ENCODE results near the gene CAPN1.
"Not testable (repeated sequence)": the region's sequence is repeated elsewhere in the genome, so short reads cannot be mapped to it uniquely, and the experiment has no call there.

CAPN1 gene

GRCh38 chr11:65141896-65142494 lies 39.7 kb upstream of the CAPN1 start:
- H3K27ac ChIP-seq (ENCODE audit: low read depth, low read length) = no peak overlapping the region
- H3K4me1 ChIP-seq (ENCODE audit: control insufficient read depth in 5 of 5, insufficient read depth in 5 of 5, low read length in 5 of 5) = no peaks in the 10 kb centered on the region
- no peak overlapping the region for H3K4me3 ChIP-seq (ENCODE audit: low read depth in 1 of 5, low read length in 5 of 5)
- peaks cover 0 to 3% (median 0%) of the 10 kb centered on the region in 5 donors for H3K27me3 ChIP-seq (ENCODE audit: control insufficient read depth in 5 of 5, insufficient read depth in 4 of 5, low read length in 5 of 5)
- H3K9me3 ChIP-seq (ENCODE audit: control insufficient read depth in 5 of 5, low read length in 5 of 5) = no peaks in the 10 kb centered on the region
- H3K36me3 ChIP-seq (ENCODE audit: control insufficient read depth in 5 of 5, insufficient read depth in 5 of 5, low read length in 5 of 5) = no peaks in the 10 kb centered on the region
- no peak overlapping the region for H3K9ac ChIP-seq (ENCODE audit: low read length in 5 of 5)

GRCh38 chr11:65147352-65148075 lies 34.2 kb upstream of the CAPN1 start:
- Histone ChIP-seq H3K9ac (ENCODE audit: low read length in 5 of 5) (no peak overlapping the region), H3K4me1 (ENCODE audit: control insufficient read depth in 5 of 5, insufficient read depth in 5 of 5, low read length in 5 of 5) (peaks cover 0 to 11% (median 8%) of the 10 kb centered on the region in 5 donors), H3K27me3 (ENCODE audit: control insufficient read depth in 5 of 5, insufficient read depth in 4 of 5, low read length in 5 of 5) (no peaks in the 10 kb centered on the region), H3K36me3 (ENCODE audit: control insufficient read depth in 5 of 5, insufficient read depth in 5 of 5, low read length in 5 of 5) (no peaks in the 10 kb centered on the region), H3K4me3 (ENCODE audit: low read depth in 1 of 5, low read length in 5 of 5) (no peak overlapping the region), H3K27ac (ENCODE audit: low read depth, low read length) (no peak overlapping the region), H3K9me3 (ENCODE audit: control insufficient read depth in 5 of 5, low read length in 5 of 5) (peaks cover 0 to 4% (median 0%) of the 10 kb centered on the region in 5 donors)

- H3K9me3 ChIP-seq (ENCODE audit: control insufficient read depth in 5 of 5, low read length in 5 of 5) = peaks cover 0 to 4% (median 0%) of the 10 kb centered on the region in 5 donors
- H3K27ac ChIP-seq (ENCODE audit: low read depth, low read length) = no peak overlapping the region
- H3K9ac ChIP-seq (ENCODE audit: low read length in 5 of 5) = no peak overlapping the region
- H3K36me3 ChIP-seq (ENCODE audit: control insufficient read depth in 5 of 5, insufficient read depth in 5 of 5, low read length in 5 of 5) = no peaks in the 10 kb centered on the region
- H3K4me3 ChIP-seq (ENCODE audit: low read depth in 1 of 5, low read length in 5 of 5) = no peak overlapping the region
- H3K4me1 ChIP-seq (ENCODE audit: control insufficient read depth in 5 of 5, insufficient read depth in 5 of 5, low read length in 5 of 5) = peaks cover 0 to 11% (median 8%) of the 10 kb centered on the region in 5 donors
- H3K27me3 ChIP-seq (ENCODE audit: control insufficient read depth in 5 of 5, insufficient read depth in 4 of 5, low read length in 5 of 5) = no peaks in the 10 kb centered on the region
Observed at GRCh38 chr11:65148657-65149056, 33.1 kb upstream of the CAPN1 start.

- H3K9me3 ChIP-seq (ENCODE audit: control insufficient read depth in 5 of 5, low read length in 5 of 5); H3K9ac ChIP-seq (ENCODE audit: low read length in 5 of 5); H3K27me3 ChIP-seq (ENCODE audit: control insufficient read depth in 5 of 5, insufficient read depth in 4 of 5, low read length in 5 of 5); H3K27ac ChIP-seq (ENCODE audit: low read depth, low read length); H3K36me3 ChIP-seq (ENCODE audit: control insufficient read depth in 5 of 5, insufficient read depth in 5 of 5, low read length in 5 of 5): not testable (repeated sequence)
- Histone ChIP-seq H3K4me1 (ENCODE audit: control insufficient read depth in 5 of 5, insufficient read depth in 5 of 5, low read length in 5 of 5) (peaks cover 0 to 11% (median 8%) of the 10 kb centered on the region in 5 donors), H3K4me3 (ENCODE audit: low read depth in 1 of 5, low read length in 5 of 5) (peak overlapping the region in 1 of 5 donors; percentile 22)
Observed at GRCh38 chr11:65150131-65150508, 31.6 kb upstream of the CAPN1 start.

- Histone ChIP-seq H3K4me1 (ENCODE audit: control insufficient read depth in 5 of 5, insufficient read depth in 5 of 5, low read length in 5 of 5) (peaks cover 0 to 11% (median 8%) of the 10 kb centered on the region in 5 donors), H3K27ac (ENCODE audit: low read depth, low read length) (no peak overlapping the region), H3K36me3 (ENCODE audit: control insufficient read depth in 5 of 5, insufficient read depth in 5 of 5, low read length in 5 of 5) (no peaks in the 10 kb centered on the region), H3K4me3 (ENCODE audit: low read depth in 1 of 5, low read length in 5 of 5) (peak overlapping the region in 1 of 5 donors; percentile 22), H3K9me3 (ENCODE audit: control insufficient read depth in 5 of 5, low read length in 5 of 5) (peaks cover 0 to 4% (median 0%) of the 10 kb centered on the region in 5 donors), H3K27me3 (ENCODE audit: control insufficient read depth in 5 of 5, insufficient read depth in 4 of 5, low read length in 5 of 5) (no peaks in the 10 kb centered on the region), H3K9ac (ENCODE audit: low read length in 5 of 5) (peak overlapping the region in 1 of 5 donors; percentile 18)
Observed at GRCh38 chr11:65150509-65151299, 31.0 kb upstream of the CAPN1 start.

GRCh38 chr11:65151331-65151899 lies 30.3 kb upstream of the CAPN1 start:
- Histone ChIP-seq H3K36me3 (ENCODE audit: control insufficient read depth in 5 of 5, insufficient read depth in 5 of 5, low read length in 5 of 5) (no peaks in the 10 kb centered on the region), H3K4me1 (ENCODE audit: control insufficient read depth in 5 of 5, insufficient read depth in 5 of 5, low read length in 5 of 5) (peaks cover 0 to 11% (median 8%) of the 10 kb centered on the region in 5 donors), H3K9me3 (ENCODE audit: control insufficient read depth in 5 of 5, low read length in 5 of 5) (peaks cover 0 to 4% (median 0%) of the 10 kb centered on the region in 5 donors), H3K27me3 (ENCODE audit: control insufficient read depth in 5 of 5, insufficient read depth in 4 of 5, low read length in 5 of 5) (no peaks in the 10 kb centered on the region), H3K9ac (ENCODE audit: low read length in 5 of 5) (no peak overlapping the region), H3K27ac (ENCODE audit: low read depth, low read length) (no peak overlapping the region), H3K4me3 (ENCODE audit: low read depth in 1 of 5, low read length in 5 of 5) (no peak overlapping the region)

GRCh38 chr11:65152122-65152521 lies 29.6 kb upstream of the CAPN1 start:
- Histone ChIP-seq H3K4me3 (ENCODE audit: low read depth in 1 of 5, low read length in 5 of 5) (no peak overlapping the region), H3K4me1 (ENCODE audit: control insufficient read depth in 5 of 5, insufficient read depth in 5 of 5, low read length in 5 of 5) (peaks cover 0 to 11% (median 8%) of the 10 kb centered on the region in 5 donors), H3K9ac (ENCODE audit: low read length in 5 of 5) (no peak overlapping the region), H3K27ac (ENCODE audit: low read depth, low read length) (no peak overlapping the region), H3K27me3 (ENCODE audit: control insufficient read depth in 5 of 5, insufficient read depth in 4 of 5, low read length in 5 of 5) (no peaks in the 10 kb centered on the region), H3K36me3 (ENCODE audit: control insufficient read depth in 5 of 5, insufficient read depth in 5 of 5, low read length in 5 of 5) (no peaks in the 10 kb centered on the region), H3K9me3 (ENCODE audit: control insufficient read depth in 5 of 5, low read length in 5 of 5) (peaks cover 0 to 3% (median 0%) of the 10 kb centered on the region in 5 donors)

GRCh38 chr11:65156256-65156655 lies 25.5 kb upstream of the CAPN1 start:
- H3K27ac ChIP-seq (ENCODE audit: low read depth, low read length) = no peak overlapping the region
- H3K9me3 ChIP-seq (ENCODE audit: control insufficient read depth in 5 of 5, low read length in 5 of 5) = no peaks in the 10 kb centered on the region
- H3K36me3 ChIP-seq (ENCODE audit: control insufficient read depth in 5 of 5, insufficient read depth in 5 of 5, low read length in 5 of 5) = no peaks in the 10 kb centered on the region
- H3K9ac ChIP-seq (ENCODE audit: low read length in 5 of 5) = no peak overlapping the region
- H3K27me3 ChIP-seq (ENCODE audit: control insufficient read depth in 5 of 5, insufficient read depth in 4 of 5, low read length in 5 of 5) = no peaks in the 10 kb centered on the region
- no peaks in the 10 kb centered on the region for H3K4me1 ChIP-seq (ENCODE audit: control insufficient read depth in 5 of 5, insufficient read depth in 5 of 5, low read length in 5 of 5)
- H3K4me3 ChIP-seq (ENCODE audit: low read depth in 1 of 5, low read length in 5 of 5) = no peak overlapping the region

- Histone ChIP-seq H3K27me3 (ENCODE audit: control insufficient read depth in 5 of 5, insufficient read depth in 4 of 5, low read length in 5 of 5) (no peaks in the 10 kb centered on the region), H3K9me3 (ENCODE audit: control insufficient read depth in 5 of 5, low read length in 5 of 5) (no peaks in the 10 kb centered on the region)
Observed at GRCh38 chr11:65156926-65157325, 24.8 kb upstream of the CAPN1 start.

More at GRCh38 chr11:65156926-65157325, 24.8 kb upstream of the CAPN1 start:
- Histone ChIP-seq H3K9ac (ENCODE audit: low read length in 5 of 5) (no peak overlapping the region), H3K36me3 (ENCODE audit: control insufficient read depth in 5 of 5, insufficient read depth in 5 of 5, low read length in 5 of 5) (no peaks in the 10 kb centered on the region), H3K4me3 (ENCODE audit: low read depth in 1 of 5, low read length in 5 of 5) (no peak overlapping the region), H3K4me1 (ENCODE audit: control insufficient read depth in 5 of 5, insufficient read depth in 5 of 5, low read length in 5 of 5) (no peaks in the 10 kb centered on the region), H3K27ac (ENCODE audit: low read depth, low read length) (no peak overlapping the region)
